Endothelial cell of umbilical vein (primary cell): Measurements from ENCODE around the gene FAM131C. TPM values are rescaled to one million over a fixed set of nuclear protein-coding genes. Genes with fewer than 3 reads are reported as not detected.

Experiments
- BruUV-seq: library from RNA; stranded (reverse); fragments of 400-500 nt; replicated peaks from 2 replicates; lab custom pipeline; 2021; lab: Mats Ljungman, UMichigan
- CTCF ChIA-PET: fragments of 300-600, 350-600 bp; sonication (Branson Sonifier 250); formaldehyde crosslinking; loops from one replicate; lab custom pipeline; 2021; ENCODE audit warnings: antibody characterized with exemption, inconsistent platforms; lab: Charles Lee
- POLR2A ChIA-PET: fragments of 300-600, 350-600 bp; sonication (Branson Sonifier 250); formaldehyde crosslinking; loops from one replicate; lab custom pipeline; 2021; ENCODE audit warnings: antibody characterized with exemption, inconsistent platforms; lab: Charles Lee
- DNase-seq: peaks from one replicate; pipeline ENCODE4 v3.0.0-alpha.2; 2011; ENCODE audit warnings: low read depth, low spot score
- FAIRE-seq: peaks from 2 replicates; lab custom pipeline; 2011; peaks lifted over from hg19 to GRCh38; lab: Jason Lieb, UNC
- H2AFZ ChIP-seq: 2 replicates; pipeline ENCODE4 v1.6.0; 2012; ENCODE audit warnings: low read depth, low read length, control low read depth, inconsistent platforms
- H3K27ac ChIP-seq: 2 replicates; pipeline ENCODE4 v1.5.1; 2011; ENCODE audit warnings: low read depth, mild to moderate bottlenecking, control low read depth, low read length, moderate library complexity; ENCODE audit not compliant: insufficient read depth
- H3K27me3 ChIP-seq, 2 experiments: 2 replicates each; pipeline versions ENCODE4 v1.6.0 to v1.6.1; 2011; ENCODE audit warnings: low read length in 2 of 2, mixed read lengths in 1 of 2; ENCODE audit not compliant: control insufficient read depth in 2 of 2, insufficient read depth in 2 of 2
- H3K36me3 ChIP-seq, 2 experiments: 2 replicates in 1 of 2; 3 replicates in 1 of 2; pipeline ENCODE4 v1.5.1; 2011; ENCODE audit warnings: low read length in 2 of 2, mild to moderate bottlenecking in 1 of 2, moderate library complexity in 1 of 2; ENCODE audit not compliant: control insufficient read depth in 2 of 2, insufficient read depth in 2 of 2; ENCODE audit errors: extremely low read depth in 1 of 2
- H3K4me1 ChIP-seq: 3 replicates; pipeline ENCODE4 v1.5.1; 2011; ENCODE audit warnings: mild to moderate bottlenecking, low read length; ENCODE audit not compliant: control insufficient read depth, insufficient read depth; ENCODE audit errors: extremely low read depth
- H3K4me2 ChIP-seq: 2 replicates; pipeline ENCODE4 v1.6.1; 2011; ENCODE audit warnings: low read length, control low read depth, mixed read lengths; ENCODE audit not compliant: insufficient read depth
- H3K4me3 ChIP-seq, 3 experiments: fragments of 200-600 bp in 1 of 3; sonication (generic), shearing (Covaris generic) in 1 of 3; replicated peaks in 1 of 3; 2 replicates each; pipeline ENCODE4 v1.5.1; 2011 to 2016; ENCODE audit warnings: control low read depth in 3 of 3, low read length in 3 of 3, mild to moderate bottlenecking in 2 of 3, inconsistent platforms in 1 of 3, low read depth in 1 of 3, moderate library complexity in 1 of 3; ENCODE audit not compliant: insufficient read depth in 1 of 3
- H3K79me2 ChIP-seq: 2 replicates; pipeline ENCODE4 v1.6.0; 2012; ENCODE audit warnings: low read length, inconsistent platforms; ENCODE audit not compliant: control insufficient read depth, insufficient read depth
- H3K9ac ChIP-seq: replicated peaks from 2 replicates; pipeline ENCODE3; 2011; ENCODE audit warnings: low read length, control low read depth; ENCODE audit not compliant: insufficient read depth; ENCODE audit errors: extremely low read depth
- H3K9me1 ChIP-seq: replicated peaks from 3 replicates; pipeline ENCODE4 v1.6.0; 2011; ENCODE audit warnings: mild to moderate bottlenecking, low read length; ENCODE audit not compliant: control insufficient read depth, insufficient read depth; ENCODE audit errors: extremely low read depth
- H3K9me3 ChIP-seq: replicated peaks from 2 replicates; pipeline ENCODE4 v1.5.1; 2012; ENCODE audit warnings: low read length, inconsistent platforms; ENCODE audit not compliant: control insufficient read depth, insufficient read depth
- H4K20me1 ChIP-seq: replicated peaks from 2 replicates; pipeline ENCODE3; 2011; ENCODE audit warnings: mild to moderate bottlenecking, low read length; ENCODE audit not compliant: control insufficient read depth, insufficient read depth; ENCODE audit errors: extremely low read depth
- CTCF ChIP-seq, 2 donors: IDR thresholded peaks; 1 replicate in 1 of 2; 2 replicates in 1 of 2; pipeline ENCODE4 v1.5.1; 2011; ENCODE audit warnings: low read length in 2 of 2, mild to moderate bottlenecking in 2 of 2, moderate library complexity in 2 of 2, control low read depth in 1 of 2, inconsistent platforms in 1 of 2, low read depth in 1 of 2; ENCODE audit not compliant: insufficient read depth in 1 of 2; ENCODE audit errors: extremely low read depth in 1 of 2
- EZH2 ChIP-seq: IDR thresholded peaks from 2 replicates; pipeline ENCODE4 v1.6.1; 2012; ENCODE audit warnings: borderline replicate concordance, low read depth, mild to moderate bottlenecking, moderate library complexity, low read length, inconsistent platforms; ENCODE audit not compliant: severe bottlenecking
- FOS ChIP-seq: IDR thresholded peaks from 2 replicates; pipeline ENCODE4 v1.6.1; 2011; ENCODE audit warnings: mild to moderate bottlenecking, low read length, moderate library complexity, borderline replicate concordance; ENCODE audit not compliant: insufficient read depth
- GATA2 ChIP-seq: IDR thresholded peaks from 2 replicates; pipeline ENCODE4 v1.7.0; 2011; ENCODE audit warnings: low read depth, mild to moderate bottlenecking, moderate library complexity, mixed read lengths, low read length; ENCODE audit not compliant: insufficient read length, insufficient read depth
- JUN ChIP-seq: IDR thresholded peaks from 2 replicates; pipeline ENCODE4 v1.6.1; 2011; ENCODE audit warnings: borderline replicate concordance, low read depth; ENCODE audit not compliant: insufficient read length, insufficient read depth
- MAX ChIP-seq: IDR thresholded peaks from 2 replicates; pipeline ENCODE4 v1.6.1; 2011; ENCODE audit not compliant: insufficient read depth, insufficient read length
- MYC ChIP-seq: IDR thresholded peaks from one replicate; pipeline ENCODE4 v1.6.1; 2011; ENCODE audit warnings: mild to moderate bottlenecking, low read depth, low read length
- POLR2A ChIP-seq: IDR thresholded peaks from 2 replicates; pipeline ENCODE4 v1.6.1; 2012; ENCODE audit warnings: low read depth, mild to moderate bottlenecking, control low read depth, low read length
- POLR2AphosphoS5 ChIP-seq: IDR thresholded peaks from 2 replicates; pipeline ENCODE4 v1.6.1; 2012; ENCODE audit warnings: low read depth, mild to moderate bottlenecking, control low read depth, low read length, moderate library complexity; ENCODE audit not compliant: insufficient read depth
- dilution Hi-C: fragments of 300-500 bp; cut with MboI; formaldehyde crosslinking; loops from one replicate; pipeline ENCODE4 v1.15.0; 2019; ENCODE audit warnings: low sequenced_read_pairs; ENCODE audit not compliant: extremely low pct_ligation_motif_present
- intact Hi-C: fragments of 100-400 bp; cut with micrococcal nuclease; formaldehyde crosslinking; loops from one replicate; pipeline ENCODE4 v1.10.0; 2022
- polyA plus RNA-seq, 4 experiments: library from polyadenylated mRNA; depleted of rRNA in 3 of 4; stranded (reverse) in 3 of 4; unstranded in 1 of 4; fragments of >200 nt; gene quantifications; 2 replicates each; pipeline versions ENCODE4 v1.2.1 to v1.2.3, GENCODE V29; 2011 to 2012; ENCODE audit warnings: missing spikeins in 1 of 4
- total RNA-seq: library from RNA; stranded (reverse); gene quantifications from 2 replicates; pipeline ENCODE4 v1.2.3, GENCODE V29; 2021

The FAM131C gene
- total and polyA plus RNA-seq, 2 donors (not counting 3 experiments of a cell fraction or from before 2014, with no cell fraction given) = 0.23 TPM; not detected in 1

- dilution Hi-C loops = no loop called here
- H3K9me3 ChIP-seq = no peaks in the 10 kb centered on the region
- DNase-seq (no peak), FAIRE-seq (no peak)
- ChIA-PET POLR2A (no interaction called here), CTCF (interaction anchor here (1.1 to 5.6 kb wide), 3 partner anchors 39 to 65 kb away, joined by 4 to 67 read pairs (median 13); no protein-coding TSS in a partner anchor)
- TF ChIP-seq MYC (no peak), GATA2 (no peak), JUN (no peak), MAX (no peak), CTCF (IDR thresholded peaks at IDR 0.05; ENCODE audit: extremely low read depth in 1 of 2, insufficient read depth in 1 of 2, low read depth in 1 of 2, low read length in 2 of 2) (no peak), POLR2AphosphoS5 (no peak), POLR2A (no peak), FOS (no peak), EZH2 (no peak)
- H3K4me1 ChIP-seq = no peaks in the 10 kb centered on the region
- no peak overlapping the region for H3K9ac ChIP-seq
- H3K9me1 ChIP-seq = no peaks in the 10 kb centered on the region
- no TSS peak for BruUV-seq
- H3K36me3 ChIP-seq = peaks cover 18 to 31% of the 10 kb centered on the region in 2 experiments
- H3K27ac ChIP-seq = no peak overlapping the region
- no peak overlapping the region for H3K4me2 ChIP-seq
- H2AFZ ChIP-seq = no peak overlapping the region
- intact Hi-C loops = loop anchor here (5.0 kb wide), 1 partner anchor 34 kb away; no protein-coding TSS in a partner anchor
- no peaks in the 10 kb centered on the region for H4K20me1 ChIP-seq
- no peak overlapping the region for H3K4me3 ChIP-seq
- peaks cover 5% of the 10 kb centered on the region for H3K79me2 ChIP-seq
- H3K27me3 ChIP-seq = no peaks in the 10 kb centered on the region
Measured at GRCh38 chr1:16120940-16121410, 47.5 kb upstream of the FAM131C start.
